ENCODE measurements around the gene ATP2A1.

Gene ATP2A1

DNA sequence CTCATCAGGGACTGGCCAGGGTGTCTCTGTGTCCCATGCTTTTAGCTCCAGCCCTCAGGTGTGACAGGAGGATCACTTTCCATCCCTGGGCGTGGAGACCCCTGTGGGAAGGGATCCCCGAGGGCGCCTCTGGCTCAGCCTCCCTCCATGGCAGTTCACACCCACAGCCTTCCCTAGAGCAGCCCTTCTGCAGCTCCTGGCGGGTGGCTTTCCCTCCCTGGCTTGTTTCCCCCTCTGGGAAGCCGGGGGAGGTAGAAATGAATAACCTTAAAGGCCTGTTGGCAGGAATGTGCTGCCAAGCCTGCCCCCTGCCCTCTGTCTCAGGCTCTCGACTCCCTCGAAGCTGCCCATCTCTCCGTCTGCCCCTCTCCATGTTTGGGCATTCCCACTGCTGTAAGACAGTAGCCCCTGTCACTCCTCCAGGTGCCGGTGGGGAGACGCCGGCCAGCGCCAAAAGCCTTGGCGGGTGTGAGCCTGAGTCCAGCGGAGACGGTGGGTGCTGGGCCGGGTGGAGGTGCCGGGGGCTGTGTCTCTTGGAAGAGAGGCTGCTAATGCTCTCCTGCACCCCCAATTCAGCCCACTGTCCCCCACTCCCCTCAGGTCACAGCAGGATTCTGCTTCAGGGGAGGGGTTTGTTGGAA is 2.1 kb upstream of the ATP2A1 start:
- H2AK5ac ChIP-seq (ENCODE audit: low read length): no peak overlapping the region
- no peak overlapping the region for H3K4me2 ChIP-seq (ENCODE audit: low read length)
- no peak overlapping the region for H3K23ac ChIP-seq (ENCODE audit: low read length)
- no peak overlapping the region for H2BK5ac ChIP-seq (ENCODE audit: low read length)
- no peak overlapping the region for H4K5ac ChIP-seq (ENCODE audit: low read length)
- H3K27ac ChIP-seq (ENCODE audit: low read depth, low read length): no peak overlapping the region
- H3K79me2 ChIP-seq (ENCODE audit: control insufficient read depth, insufficient read depth, low read length): no peaks in the 10 kb centered on the region
- no peak overlapping the region for H3K4ac ChIP-seq (ENCODE audit: low read depth, low read length)
- no peaks in the 10 kb centered on the region for H3K4me1 ChIP-seq (ENCODE audit: control insufficient read depth, low read depth, low read length)
- H2BK15ac ChIP-seq (replicated peaks; ENCODE audit: low read depth): no peak overlapping the region
- no peaks in the 10 kb centered on the region for H3K79me1 ChIP-seq (ENCODE audit: low read length)
- peak overlapping the region; percentile 25 for H3K56ac ChIP-seq (ENCODE audit: low read length)
- H3K27me3 ChIP-seq (ENCODE audit: insufficient read depth, low read length, poor library complexity): no peaks in the 10 kb centered on the region
- H3K9ac ChIP-seq (ENCODE audit: low read length): no peak overlapping the region
- H3K36me3 ChIP-seq (ENCODE audit: control insufficient read depth, insufficient read depth, low read length): peaks cover 3% of the 10 kb centered on the region
- H2BK120ac ChIP-seq (ENCODE audit: low read depth, low read length): no peak overlapping the region
- no peak overlapping the region for H3K4me3 ChIP-seq (ENCODE audit: low read length)
- WGBS (ENCODE audit: extremely low coverage, insufficient coverage, low lambda C conversion rate): no CpG with 5 or more reads among the region's 17 CpGs
- no peak for DNase-seq
- H3K18ac ChIP-seq (ENCODE audit: low read length): no peak overlapping the region
- no peak overlapping the region for H4K8ac ChIP-seq (ENCODE audit: low read depth, low read length)

DNA sequence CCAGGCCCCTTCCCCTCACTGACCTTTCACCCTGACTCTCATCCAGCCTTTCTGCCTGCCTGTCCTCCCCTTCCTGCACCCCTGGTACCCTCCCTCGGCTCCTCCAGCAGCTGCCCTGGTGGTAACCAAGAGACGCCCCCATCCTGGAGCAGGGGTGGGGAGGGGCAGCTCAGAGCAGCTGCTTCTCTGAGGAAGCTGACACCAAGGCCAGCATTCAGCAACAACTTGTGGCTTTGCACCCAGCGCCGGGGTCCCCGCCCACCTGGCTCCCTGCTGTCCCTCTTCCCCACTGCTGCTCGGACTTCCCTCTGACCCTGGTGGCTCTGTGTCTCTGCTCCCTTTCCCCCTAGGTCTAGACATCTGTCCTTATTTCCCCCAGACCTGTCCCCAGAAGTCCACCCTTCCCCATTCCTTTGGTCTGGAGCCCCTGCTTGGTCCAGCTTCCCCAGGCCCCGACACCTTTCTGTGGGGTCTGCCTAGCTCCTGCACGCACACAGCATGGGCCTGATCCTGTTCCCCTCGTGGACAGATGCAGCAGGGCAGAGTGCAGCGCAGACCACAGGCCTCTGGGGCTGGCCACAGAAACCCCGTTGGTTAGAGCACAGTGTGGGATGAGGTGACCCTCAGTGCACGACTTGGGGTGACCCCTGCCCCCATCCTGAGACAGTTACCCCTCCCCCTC is 1.2 kb upstream of the ATP2A1 start:
- Histone ChIP-seq H2BK15ac (replicated peaks; ENCODE audit: low read depth) (no peak overlapping the region), H4K8ac (ENCODE audit: low read depth, low read length) (no peak overlapping the region), H3K79me1 (ENCODE audit: low read length) (no peaks in the 10 kb centered on the region), H3K79me2 (ENCODE audit: control insufficient read depth, insufficient read depth, low read length) (no peaks in the 10 kb centered on the region), H4K5ac (ENCODE audit: low read length) (no peak overlapping the region), H3K4me3 (ENCODE audit: low read length) (no peak overlapping the region), H3K36me3 (ENCODE audit: control insufficient read depth, insufficient read depth, low read length) (peaks cover 3% of the 10 kb centered on the region), H3K4me2 (ENCODE audit: low read length) (no peak overlapping the region), H3K27ac (ENCODE audit: low read depth, low read length) (no peak overlapping the region), H3K4ac (ENCODE audit: low read depth, low read length) (no peak overlapping the region), H2BK5ac (ENCODE audit: low read length) (no peak overlapping the region), H3K18ac (ENCODE audit: low read length) (no peak overlapping the region), H3K27me3 (ENCODE audit: insufficient read depth, low read length, poor library complexity) (no peaks in the 10 kb centered on the region), H3K4me1 (ENCODE audit: control insufficient read depth, low read depth, low read length) (no peaks in the 10 kb centered on the region), H3K56ac (ENCODE audit: low read length) (no peak overlapping the region), H2AK5ac (ENCODE audit: low read length) (no peak overlapping the region), H2BK120ac (ENCODE audit: low read depth, low read length) (no peak overlapping the region), H3K23ac (ENCODE audit: low read length) (no peak overlapping the region), H3K9ac (ENCODE audit: low read length) (no peak overlapping the region)
- DNase-seq: no peak
- no CpG with 5 or more reads among the region's 12 CpGs for WGBS (ENCODE audit: extremely low coverage, insufficient coverage, low lambda C conversion rate)

DNA sequence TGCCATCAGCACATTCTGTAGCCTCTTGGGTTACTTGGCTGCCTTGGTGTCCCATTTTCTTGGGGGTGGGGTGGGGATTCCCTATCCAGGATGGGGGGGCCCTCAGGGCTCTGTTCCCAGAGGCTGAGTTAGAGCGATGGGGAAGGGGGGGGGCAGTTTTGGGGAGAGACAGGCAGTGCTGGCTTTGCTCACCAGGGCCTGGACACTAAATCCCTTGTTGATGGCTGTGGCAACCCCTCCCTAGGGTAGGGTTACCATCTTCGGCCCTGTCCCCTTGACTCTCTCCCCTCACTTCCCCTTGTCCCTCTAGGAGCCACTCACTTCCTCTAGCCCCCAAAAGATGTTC is 660 bp upstream of the ATP2A1 start:
- Histone ChIP-seq H3K56ac (ENCODE audit: low read length) (no peak overlapping the region), H3K4me3 (ENCODE audit: low read length) (no peak overlapping the region), H3K4me1 (ENCODE audit: control insufficient read depth, low read depth, low read length) (no peaks in the 10 kb centered on the region), H3K18ac (ENCODE audit: low read length) (no peak overlapping the region), H2BK120ac (ENCODE audit: low read depth, low read length) (no peak overlapping the region), H4K5ac (ENCODE audit: low read length) (no peak overlapping the region), H3K36me3 (ENCODE audit: control insufficient read depth, insufficient read depth, low read length) (peaks cover 2% of the 10 kb centered on the region), H2AK5ac (ENCODE audit: low read length) (no peak overlapping the region), H3K27ac (ENCODE audit: low read depth, low read length) (no peak overlapping the region), H3K27me3 (ENCODE audit: insufficient read depth, low read length, poor library complexity) (no peaks in the 10 kb centered on the region), H3K23ac (ENCODE audit: low read length) (no peak overlapping the region), H3K79me1 (ENCODE audit: low read length) (no peaks in the 10 kb centered on the region), H3K79me2 (ENCODE audit: control insufficient read depth, insufficient read depth, low read length) (no peaks in the 10 kb centered on the region), H3K4me2 (ENCODE audit: low read length) (no peak overlapping the region), H2BK15ac (replicated peaks; ENCODE audit: low read depth) (no peak overlapping the region), H4K8ac (ENCODE audit: low read depth, low read length) (no peak overlapping the region), H3K9ac (ENCODE audit: low read length) (no peak overlapping the region), H3K4ac (ENCODE audit: low read depth, low read length) (no peak overlapping the region), H2BK5ac (ENCODE audit: low read length) (no peak overlapping the region)
- WGBS (ENCODE audit: extremely low coverage, insufficient coverage, low lambda C conversion rate): no CpG with 5 or more reads among the region's 2 CpGs
- DNase-seq: no peak

DNA sequence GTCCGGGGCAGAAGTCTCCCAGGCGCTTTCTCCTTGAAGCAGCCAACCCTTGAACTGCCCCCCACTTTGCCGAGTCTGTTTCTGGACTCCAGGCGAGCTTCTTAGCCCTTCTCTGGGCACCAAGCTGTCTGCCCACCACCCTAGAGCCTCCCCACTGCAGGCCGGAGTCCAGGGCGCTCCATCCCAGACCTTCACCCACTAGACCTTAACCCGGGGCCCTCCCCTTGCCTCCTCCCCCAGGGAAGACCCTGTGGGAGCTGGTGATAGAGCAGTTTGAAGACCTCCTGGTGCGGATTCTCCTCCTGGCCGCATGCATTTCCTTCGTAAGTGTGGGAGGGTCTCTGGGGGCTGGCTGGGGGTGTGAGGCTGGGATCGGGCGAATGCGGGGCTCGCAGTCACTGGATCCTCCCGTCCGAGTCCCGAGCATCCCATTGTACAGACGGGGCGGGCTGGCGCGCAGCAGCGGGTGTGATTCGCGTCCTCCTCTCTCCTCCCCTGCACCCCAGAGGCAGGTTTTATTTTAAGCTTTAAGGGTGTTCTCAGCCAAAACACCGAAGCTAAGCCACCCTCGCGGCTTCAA is 1.1 kb downstream of the ATP2A1 start:
- no peaks in the 10 kb centered on the region for H3K79me1 ChIP-seq (ENCODE audit: low read length)
- H4K8ac ChIP-seq (ENCODE audit: low read depth, low read length): no peak overlapping the region
- peak overlapping the region; percentile 40 for H3K4me3 ChIP-seq (ENCODE audit: low read length)
- no peak for DNase-seq
- peak overlapping the region; percentile 71 for H3K4ac ChIP-seq (ENCODE audit: low read depth, low read length)
- no CpG with 5 or more reads among the region's 27 CpGs for WGBS (ENCODE audit: extremely low coverage, insufficient coverage, low lambda C conversion rate)
- peak overlapping the region; percentile 81 for H3K9ac ChIP-seq (ENCODE audit: low read length)
- H3K23ac ChIP-seq (ENCODE audit: low read length): no peak overlapping the region
- H2BK120ac ChIP-seq (ENCODE audit: low read depth, low read length): no peak overlapping the region
- H3K79me2 ChIP-seq (ENCODE audit: control insufficient read depth, insufficient read depth, low read length): no peaks in the 10 kb centered on the region
- H3K18ac ChIP-seq (ENCODE audit: low read length): peak overlapping the region; percentile 21
- no peaks in the 10 kb centered on the region for H3K27me3 ChIP-seq (ENCODE audit: insufficient read depth, low read length, poor library complexity)
- no peak overlapping the region for H2AK5ac ChIP-seq (ENCODE audit: low read length)
- no peaks in the 10 kb centered on the region for H3K4me1 ChIP-seq (ENCODE audit: control insufficient read depth, low read depth, low read length)
- no peak overlapping the region for H3K27ac ChIP-seq (ENCODE audit: low read depth, low read length)
- no peak overlapping the region for H4K5ac ChIP-seq (ENCODE audit: low read length)
- H2BK5ac ChIP-seq (ENCODE audit: low read length): no peak overlapping the region
- H3K36me3 ChIP-seq (ENCODE audit: control insufficient read depth, insufficient read depth, low read length): no peaks in the 10 kb centered on the region
- H3K56ac ChIP-seq (ENCODE audit: low read length): peak overlapping the region; percentile 79
- no peak overlapping the region for H2BK15ac ChIP-seq (replicated peaks; ENCODE audit: low read depth)
- H3K4me2 ChIP-seq (ENCODE audit: low read length): peak overlapping the region; percentile 42

DNA sequence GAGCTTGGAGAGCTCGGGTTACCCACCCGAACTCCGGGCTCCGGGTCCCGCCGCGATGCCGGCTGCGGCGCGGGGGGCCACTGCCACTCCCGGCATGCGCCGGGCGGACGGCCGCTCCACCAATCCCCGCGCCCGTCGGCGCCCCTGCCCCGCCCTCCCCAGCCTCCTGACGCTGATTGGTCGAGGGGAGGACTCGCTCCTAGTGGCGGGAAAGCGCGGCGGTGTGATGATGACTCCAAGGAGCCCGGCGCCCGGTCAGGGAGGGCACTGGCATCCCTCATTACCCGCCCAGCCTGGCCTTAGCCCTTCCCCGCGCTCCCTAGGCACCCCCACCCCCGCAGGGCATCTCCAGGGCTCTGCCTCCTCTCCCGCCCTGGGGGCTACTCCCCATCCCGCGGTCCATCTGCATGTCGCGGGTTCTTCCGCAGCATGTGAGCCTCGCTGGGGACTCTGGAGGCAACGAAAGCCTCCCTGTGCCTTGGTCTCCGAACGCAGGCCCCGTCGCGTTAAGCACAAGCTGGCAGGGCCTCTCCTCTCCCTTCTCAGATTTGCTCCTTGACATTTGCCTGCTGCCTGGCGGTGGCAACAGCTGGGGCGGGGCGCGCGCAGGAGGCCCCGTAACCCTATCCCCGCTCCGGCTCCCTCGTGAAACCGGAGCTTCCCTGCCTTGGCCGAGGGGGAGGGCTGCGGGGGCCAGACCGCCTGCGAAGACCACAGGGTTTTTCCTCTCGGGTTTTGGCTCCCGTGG is 1.7 kb downstream of the ATP2A1 start:
- no peaks in the 10 kb centered on the region for H3K36me3 ChIP-seq (ENCODE audit: control insufficient read depth, insufficient read depth, low read length)
- H3K23ac ChIP-seq (ENCODE audit: low read length): no peak overlapping the region
- H3K79me1 ChIP-seq (ENCODE audit: low read length): no peaks in the 10 kb centered on the region
- no peaks in the 10 kb centered on the region for H3K27me3 ChIP-seq (ENCODE audit: insufficient read depth, low read length, poor library complexity)
- WGBS (ENCODE audit: extremely low coverage, insufficient coverage, low lambda C conversion rate): no CpG with 5 or more reads among the region's 66 CpGs
- peak overlapping the region; percentile 81 for H3K9ac ChIP-seq (ENCODE audit: low read length)
- peak overlapping the region; percentile 79 for H3K56ac ChIP-seq (ENCODE audit: low read length)
- no peak overlapping the region for H4K8ac ChIP-seq (ENCODE audit: low read depth, low read length)
- peak overlapping the region; percentile 40 for H3K4me3 ChIP-seq (ENCODE audit: low read length)
- H3K18ac ChIP-seq (ENCODE audit: low read length): peak overlapping the region; percentile 21
- H2BK120ac ChIP-seq (ENCODE audit: low read depth, low read length): no peak overlapping the region
- H3K4me2 ChIP-seq (ENCODE audit: low read length): peak overlapping the region; percentile 58
- no peak overlapping the region for H2BK15ac ChIP-seq (replicated peaks; ENCODE audit: low read depth)
- DNase-seq: peak; percentile 93
- no peak overlapping the region for H4K5ac ChIP-seq (ENCODE audit: low read length)
- no peaks in the 10 kb centered on the region for H3K79me2 ChIP-seq (ENCODE audit: control insufficient read depth, insufficient read depth, low read length)
- no peak overlapping the region for H2AK5ac ChIP-seq (ENCODE audit: low read length)
- H2BK5ac ChIP-seq (ENCODE audit: low read length): no peak overlapping the region
- H3K27ac ChIP-seq (ENCODE audit: low read depth, low read length): no peak overlapping the region
- H3K4ac ChIP-seq (ENCODE audit: low read depth, low read length): peak overlapping the region; percentile 8
- H3K4me1 ChIP-seq (ENCODE audit: control insufficient read depth, low read depth, low read length): no peaks in the 10 kb centered on the region

Measured in mesendoderm (in vitro differentiated cells).